Common myeloid progenitor, CD34-positive (primary cell): Measurements from ENCODE around the gene RNF187.

Source experiments
- CTCF ChIA-PET: fragments of 350-600 bp; sonication (Branson Sonifier 250); formaldehyde crosslinking; loops from one replicate; lab custom pipeline; 2021; ENCODE audit warnings: antibody characterized with exemption; lab: Charles Lee
- POLR2A ChIA-PET: fragments of 350-600 bp; sonication (Branson Sonifier 250); formaldehyde crosslinking; loops from one replicate; lab custom pipeline; 2021; ENCODE audit warnings: antibody characterized with exemption; lab: Charles Lee
- DNase-seq, 3 donors: peaks; one replicate each; pipeline versions ENCODE4 v3.0.0 to v3.0.0-alpha.2; 2013
- H3K27ac ChIP-seq, 2 experiments: 1 replicate in 1 of 2; 2 replicates in 1 of 2; pipeline ENCODE4 v1.7.0; 2013; ENCODE audit warnings: inconsistent platforms in 2 of 2, low read length in 2 of 2, mild to moderate bottlenecking in 2 of 2, low read depth in 1 of 2, moderate library complexity in 1 of 2; ENCODE audit not compliant: severe bottlenecking in 2 of 2, insufficient read depth in 1 of 2, poor library complexity in 1 of 2
- H3K27me3 ChIP-seq, 5 experiments: replicated peaks in 2 of 5; 1 replicate in 3 of 5; 2 replicates in 2 of 5; pipeline versions ENCODE4 v1.6.1 to v1.7.0; 2013; ENCODE audit warnings: low read length in 4 of 5, mild to moderate bottlenecking in 2 of 5, moderate library complexity in 2 of 5, inconsistent platforms in 1 of 5; ENCODE audit not compliant: insufficient read depth in 5 of 5, control insufficient read depth in 4 of 5
- H3K36me3 ChIP-seq, 4 experiments: 1 replicate in 2 of 4; 2 replicates in 2 of 4; pipeline versions ENCODE4 v1.6.1 to v1.7.0; 2013; ENCODE audit warnings: low read length in 3 of 4, control low read depth in 1 of 4, mild to moderate bottlenecking in 1 of 4; ENCODE audit not compliant: control insufficient read depth in 4 of 4, insufficient read depth in 4 of 4
- H3K4me1 ChIP-seq, 4 experiments: 1 replicate in 3 of 4; 2 replicates in 1 of 4; pipeline versions ENCODE4 v1.6.1 to v1.7.1; 2013; ENCODE audit warnings: low read length in 3 of 4, mild to moderate bottlenecking in 3 of 4, control low read depth in 1 of 4, inconsistent platforms in 1 of 4, moderate library complexity in 1 of 4; ENCODE audit not compliant: control insufficient read depth in 4 of 4, insufficient read depth in 4 of 4; ENCODE audit errors: control extremely low read depth in 1 of 4
- H3K4me3 ChIP-seq, 7 experiments: 1 replicate in 4 of 7; 2 replicates in 3 of 7; pipeline versions ENCODE4 v1.5.1 to v1.7.0; 2013; ENCODE audit warnings: mild to moderate bottlenecking in 7 of 7, low read length in 6 of 7, moderate library complexity in 6 of 7, inconsistent platforms in 2 of 7, low read depth in 2 of 7, control low read depth in 1 of 7; ENCODE audit not compliant: insufficient read depth in 4 of 7, control insufficient read depth in 1 of 7; ENCODE audit errors: extremely low read depth in 1 of 7
- H3K9me3 ChIP-seq, 5 experiments: 1 replicate in 4 of 5; 2 replicates in 1 of 5; pipeline versions ENCODE4 v1.6.1 to v1.7.1; 2013; ENCODE audit warnings: low read length in 4 of 5, mild to moderate bottlenecking in 2 of 5, inconsistent platforms in 1 of 5, low read depth in 1 of 5, moderate library complexity in 1 of 5; ENCODE audit not compliant: control insufficient read depth in 4 of 5, insufficient read depth in 2 of 5; ENCODE audit errors: control extremely low read depth in 1 of 5
- WGBS: methylation state at CpG from one replicate; pipeline ENCODE4 v1.1.5; 2013; ENCODE audit not compliant: insufficient coverage; 5-methylcytosine and 5-hydroxymethylcytosine counted together

The RNF187 gene

DNA sequence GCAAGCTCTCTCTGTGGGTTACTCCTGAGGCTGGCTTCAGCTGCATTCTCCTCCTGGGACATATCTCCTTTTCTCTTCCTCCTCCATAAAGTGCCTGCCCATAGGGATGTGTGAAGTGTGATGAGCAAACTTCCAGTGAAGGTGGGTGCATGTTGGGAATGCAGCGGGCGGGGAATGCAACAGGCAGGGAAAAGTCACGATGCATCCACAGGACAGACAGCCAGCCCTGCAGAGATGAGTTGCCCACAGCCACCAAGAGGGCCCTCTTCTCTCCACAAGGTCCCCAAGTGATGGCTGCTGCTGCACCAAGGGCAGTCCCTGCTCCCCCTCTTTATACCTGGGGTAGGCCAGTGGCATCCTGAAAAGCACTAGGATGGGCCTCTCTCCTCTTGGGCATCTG is 33.6 kb upstream of the RNF187 start:
- Histone ChIP-seq H3K36me3 (peaks cover 0 to 10% (median 7%) of the 10 kb centered on the region in 4 experiments), H3K9me3 (no peaks in the 10 kb centered on the region), H3K4me3 (no peak overlapping the region), H3K4me1 (peaks cover 7 to 38% (median 20%) of the 10 kb centered on the region in 4 experiments), H3K27me3 (no peaks in the 10 kb centered on the region), H3K27ac (no peak overlapping the region)
- CTCF ChIA-PET = no interaction called here
- POLR2A ChIA-PET = no interaction called here
- 94% methylated on average over 3 of the region's 3 CpGs for WGBS
- no peak for DNase-seq

GRCh38 chr1:228454238-228454637 is 32.9 kb upstream of the RNF187 start:
- Histone ChIP-seq H3K36me3 (peaks cover 0 to 10% (median 7%) of the 10 kb centered on the region in 4 experiments), H3K27ac (no peak overlapping the region), H3K9me3 (no peaks in the 10 kb centered on the region), H3K4me1 (peaks cover 10 to 42% (median 23%) of the 10 kb centered on the region in 4 experiments), H3K4me3 (no peak overlapping the region), H3K27me3 (peaks cover 0 to 3% (median 0%) of the 10 kb centered on the region in 5 experiments)
- ChIA-PET CTCF (interaction anchor here (1.0 to 2.2 kb wide), 2 partner anchors 32 to 60 kb away, joined by 4 to 6 read pairs; partner anchors contain the start of gene RNF187), POLR2A (no interaction called here)
- no peak for DNase-seq
- 100% methylated on average over 1 of the region's 1 CpG for WGBS

DNA sequence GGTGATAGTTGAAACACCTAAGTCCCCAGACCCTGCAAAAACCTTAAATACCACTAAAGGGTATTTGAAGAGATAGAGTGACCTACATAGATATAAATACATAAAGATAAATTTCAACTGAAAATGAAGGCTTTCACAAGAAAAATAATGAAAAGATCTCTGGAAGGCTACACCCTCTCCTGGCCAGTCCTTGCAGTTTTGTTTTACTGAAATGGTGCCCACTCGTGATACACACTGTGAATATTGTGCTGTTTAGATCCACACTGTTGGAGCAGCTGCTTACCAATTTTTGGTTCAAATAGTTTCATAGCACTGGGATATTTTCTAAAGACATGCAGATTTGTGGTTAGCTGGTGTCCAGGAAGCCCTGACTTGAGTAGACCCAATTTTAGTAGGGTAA is 31.5 kb upstream of the RNF187 start:
- POLR2A ChIA-PET = no interaction called here
- H3K9me3 ChIP-seq = no peaks in the 10 kb centered on the region
- peaks cover 0 to 10% (median 7%) of the 10 kb centered on the region in 4 experiments for H3K36me3 ChIP-seq
- DNase-seq = peak in 2 of 3 donors; percentile 42 to 46
- H3K4me3 ChIP-seq = peak overlapping the region in 4 of 7 experiments; percentile 6 to 91 (median 55)
- peaks cover 0 to 8% (median 0%) of the 10 kb centered on the region in 5 experiments for H3K27me3 ChIP-seq
- 0% methylated on average over 1 of the region's 1 CpG for WGBS
- CTCF ChIA-PET = interaction anchor here (1.0 to 2.2 kb wide), 7 partner anchors 10 to 210 kb away, joined by 3 to 6 read pairs (median 4); no protein-coding TSS in a partner anchor
- peak overlapping the region in 1 of 2 experiments; percentile 27 for H3K27ac ChIP-seq
- H3K4me1 ChIP-seq = peaks cover 10 to 47% (median 28%) of the 10 kb centered on the region in 4 experiments

GRCh38 chr1:228456252-228457016 is 30.7 kb upstream of the RNF187 start:
- Histone ChIP-seq H3K4me1 (peaks cover 10 to 47% (median 28%) of the 10 kb centered on the region in 4 experiments), H3K27ac (peak overlapping the region; percentile 64 to 86), H3K27me3 (peaks cover 0 to 10% (median 0%) of the 10 kb centered on the region in 5 experiments), H3K9me3 (no peaks in the 10 kb centered on the region), H3K4me3 (peak overlapping the region in 5 of 7 experiments; percentile 77 to 91 (median 78)), H3K36me3 (peaks cover 0 to 10% (median 7%) of the 10 kb centered on the region in 4 experiments)
- DNase-seq = no peak
- CTCF ChIA-PET = interaction anchor here (1.0 to 2.9 kb wide), 8 partner anchors 11 to 211 kb away, joined by 3 to 21 read pairs (median 4); no protein-coding TSS in a partner anchor
- POLR2A ChIA-PET = no interaction called here
- WGBS = 50% methylated on average over 2 of the region's 6 CpGs

GRCh38 chr1:228457017-228457395 is 30.2 kb upstream of the RNF187 start:
- POLR2A ChIA-PET = interaction anchor here (0.6 to 1.5 kb wide), 4 partner anchors 16 to 816 kb away, joined by 3 to 6 read pairs (median 3); partner anchors contain the start of genes RNF187 and TRIM11
- peaks cover 0 to 10% (median 7%) of the 10 kb centered on the region in 4 experiments for H3K36me3 ChIP-seq
- peak overlapping the region; percentile 64 to 86 for H3K27ac ChIP-seq
- DNase-seq = no peak
- CTCF ChIA-PET = interaction anchor here (1.1 to 2.9 kb wide), 5 partner anchors 20 to 134 kb away, joined by 3 to 21 read pairs (median 4); no protein-coding TSS in a partner anchor
- H3K4me1 ChIP-seq = peaks cover 10 to 47% (median 28%) of the 10 kb centered on the region in 4 experiments
- WGBS = under 1% methylated on average over 13 of the region's 13 CpGs
- H3K27me3 ChIP-seq = peaks cover 0 to 13% (median 0%) of the 10 kb centered on the region in 5 experiments
- peak overlapping the region; percentile 23 to 91 (median 78) for H3K4me3 ChIP-seq
- no peaks in the 10 kb centered on the region for H3K9me3 ChIP-seq

GRCh38 chr1:228457396-228458176 is 29.6 kb upstream of the RNF187 start:
- H3K9me3 ChIP-seq = no peaks in the 10 kb centered on the region
- H3K4me3 ChIP-seq = peak overlapping the region; percentile 34 to 91 (median 78)
- peaks cover 0 to 13% (median 3%) of the 10 kb centered on the region in 5 experiments for H3K27me3 ChIP-seq
- ChIA-PET POLR2A (interaction anchor here (0.6 to 1.5 kb wide), 5 partner anchors 15 to 816 kb away, joined by 3 to 6 read pairs (median 3); partner anchors contain the start of genes RNF187 and TRIM11), CTCF (interaction anchor here (1.4 to 2.9 kb wide), 7 partner anchors 8 to 58 kb away, joined by 3 to 21 read pairs (median 5); no protein-coding TSS in a partner anchor)
- DNase-seq = peak; percentile 98 to 99 (median 99)
- under 1% methylated on average over 72 of the region's 74 CpGs for WGBS
- H3K4me1 ChIP-seq = peaks cover 10 to 41% (median 28%) of the 10 kb centered on the region in 4 experiments
- H3K36me3 ChIP-seq = peaks cover 0 to 10% (median 7%) of the 10 kb centered on the region in 4 experiments
- peak overlapping the region; percentile 64 to 86 for H3K27ac ChIP-seq
